A549 (cell line): Measurements from ENCODE around the gene C8G. TPM values are rescaled to one million over a fixed set of nuclear protein-coding genes. Genes with fewer than 3 reads are reported as not detected.

Source experiments
- ATAC-seq, 2 experiments: fragments of 200-7000 bp in 1 of 2; fragments of >200 bp in 1 of 2; cut with Nextera tagmentation in 1 of 2; cut with Tn5 transposase in 1 of 2; 3 replicates each; pipeline versions ENCODE4 v1.8.0 to v1.9.1; 2018 to 2020; ENCODE audit warnings: mild to moderate bottlenecking in 1 of 2, moderate library complexity in 1 of 2
- CTCF ChIA-PET: fragments of 300-600 bp; sonication (Branson Sonifier 250); formaldehyde crosslinking; extraction: SDS; loops from one replicate; lab custom pipeline; 2021; ENCODE audit warnings: antibody characterized with exemption, inconsistent platforms; lab: Yijun Ruan, JAX
- POLR2A ChIA-PET: fragments of 350-600 bp; formaldehyde crosslinking; extraction: SDS; loops from one replicate; lab custom pipeline; 2021; ENCODE audit warnings: antibody characterized with exemption, inconsistent platforms; lab: Yijun Ruan, JAX
- DNase-seq, 2 experiments: peaks; one replicate each; pipeline versions ENCODE4 v3.0.0 to v3.0.0-alpha.2; 2011 to 2016; ENCODE audit warnings: low read depth in 1 of 2, low spot score in 1 of 2
- FAIRE-seq: peaks from 2 replicates; lab custom pipeline; 2011; peaks lifted over from hg19 to GRCh38; lab: Jason Lieb, UNC
- H3K27ac ChIP-seq, 2 experiments: fragments of >200 bp; sonication (Bioruptor Twin); formaldehyde crosslinking; 3 replicates each; pipeline ENCODE4 v1.5.1; 2016 to 2017
- H3K4me1 ChIP-seq: fragments of >200 bp; sonication (Bioruptor Twin); formaldehyde crosslinking; 3 replicates; pipeline ENCODE4 v1.6.1; 2016
- H3K4me2 ChIP-seq: fragments of >200 bp; sonication (Bioruptor Twin); formaldehyde crosslinking; 3 replicates; pipeline ENCODE4 v1.6.1; 2016
- H3K4me3 ChIP-seq: fragments of >200 bp; sonication (Bioruptor Twin); formaldehyde crosslinking; 3 replicates; pipeline ENCODE4 v1.5.1; 2016
- H3K9me3 ChIP-seq: fragments of >200 bp; sonication (Bioruptor Twin); formaldehyde crosslinking; 3 replicates; pipeline ENCODE4 v1.6.1; 2016
- CBX8 ChIP-seq: fragments of 200-600 bp; sonication (generic); IDR thresholded peaks from 2 replicates; pipeline ENCODE4 v1.6.1; 2016
- CHD2 ChIP-seq: fragments of 150-350 bp; IDR thresholded peaks from 2 replicates; pipeline ENCODE4 v1.6.1; 2014; ENCODE audit warnings: low read length; ENCODE audit not compliant: partially characterized antibody
- CHD4 ChIP-seq: fragments of 200-600 bp; sonication (generic); IDR thresholded peaks from 2 replicates; pipeline ENCODE4 v1.6.1; 2016; ENCODE audit warnings: antibody characterized with exemption, mild to moderate bottlenecking, borderline replicate concordance
- EHF ChIP-seq: fragments of 250-450 bp; sonication (Bioruptor Pico); IDR thresholded peaks from 2 replicates; pipeline ENCODE4 v1.5.0; 2020; ENCODE audit warnings: mild to moderate bottlenecking
- EHMT2 ChIP-seq: fragments of 200-600 bp; sonication (generic); IDR thresholded peaks from 2 replicates; pipeline ENCODE4 v1.6.1; 2016; ENCODE audit warnings: antibody characterized with exemption, low read depth, mild to moderate bottlenecking, moderate library complexity
- JUN ChIP-seq, 2 experiments: fragments of >200 bp; sonication (Bioruptor Twin); formaldehyde crosslinking; IDR thresholded peaks; 2 replicates in 1 of 2; 3 replicates in 1 of 2; pipeline ENCODE4 v1.6.1; 2016 to 2017
- KDM5A ChIP-seq: fragments of 200-600 bp; sonication (generic); IDR thresholded peaks from 2 replicates; pipeline ENCODE4 v1.6.1; 2016; ENCODE audit warnings: antibody characterized with exemption, mild to moderate bottlenecking
- MAFK ChIP-seq: fragments of 450-650 bp; IDR thresholded peaks from 2 replicates; pipeline ENCODE4 v1.6.1; 2014; ENCODE audit not compliant: partially characterized antibody
- NFE2L2 ChIP-seq: fragments of 150-350 bp; conservative IDR thresholded peaks from 2 replicates; pipeline ENCODE4 v1.6.1; 2014; ENCODE audit warnings: low read length
- PHF8 ChIP-seq: fragments of 200-600 bp; sonication (generic); IDR thresholded peaks from 2 replicates; pipeline ENCODE4 v1.6.1; 2016; ENCODE audit warnings: low read depth, mild to moderate bottlenecking, antibody characterized with exemption, moderate library complexity, borderline replicate concordance
- POLR2A ChIP-seq: IDR thresholded peaks from 2 replicates; pipeline ENCODE4 v1.6.1; 2012; ENCODE audit warnings: mild to moderate bottlenecking, low read length
- RCOR1 ChIP-seq: fragments of 150-350 bp; IDR thresholded peaks from 2 replicates; pipeline ENCODE4 v1.6.1; 2014; ENCODE audit warnings: antibody characterized with exemption, low read length, low read depth
- SMC3 ChIP-seq: fragments of >200 bp; sonication (Bioruptor Twin); formaldehyde crosslinking; IDR thresholded peaks from 3 replicates; pipeline ENCODE4 v1.6.1; 2018; ENCODE audit warnings: inconsistent platforms
- TFCP2L1 ChIP-seq: fragments of 250-450 bp; sonication (Bioruptor Pico); IDR thresholded peaks from 2 replicates; pipeline ENCODE4 v1.5.0; 2021; ENCODE audit warnings: mild to moderate bottlenecking
- ZC3H11A ChIP-seq: fragments of 450-650 bp; IDR thresholded peaks from 2 replicates; pipeline ENCODE4 v1.6.1; 2014; ENCODE audit warnings: antibody characterized with exemption, mild to moderate bottlenecking
- WGBS: methylation state at CpG from one replicate; pipeline ENCODE4 v1.1.6; 2017; ENCODE audit errors: missing lambda C conversion rate; 5-methylcytosine and 5-hydroxymethylcytosine counted together
- polyA plus RNA-seq, 4 experiments: library from polyadenylated mRNA; depleted of rRNA in 3 of 4; stranded (reverse); fragments of >200 nt; fragmentation: RNase III in 1 of 4; extraction: RNeasy Plus Mini Kit Qiagen cat#74134 plus additional on column Dnase treatment in 1 of 4; gene quantifications; 2 replicates in 3 of 4; 3 replicates in 1 of 4; pipeline ENCODE4 v1.2.3, GENCODE V29; 2011 to 2017
- TF ChIP-seq, protein P1 (sequence below): fragments of 150-350 bp; IDR thresholded peaks from 2 replicates; pipeline ENCODE4 v1.6.1; 2014; ENCODE audit warnings: low read depth, mild to moderate bottlenecking, low read length
- TF ChIP-seq, protein P2 (sequence below): IDR thresholded peaks from 2 replicates; pipeline ENCODE4 v1.6.1; 2012
- TF ChIP-seq, protein P3 (sequence below): fragments of 250-450 bp; sonication (Bioruptor Pico); IDR thresholded peaks from 2 replicates; pipeline ENCODE4 v1.5.0; 2021; ENCODE audit warnings: mild to moderate bottlenecking, moderate library complexity, borderline replicate concordance
- TF ChIP-seq, protein P4 (sequence below): fragments of >200 bp; sonication (Bioruptor Twin); formaldehyde crosslinking; IDR thresholded peaks from 3 replicates; pipeline ENCODE4 v1.6.1; 2016

Gene C8G
- polyA plus RNA-seq, 2 of the 4 experiments (the other 2 are of a cell fraction): 0.45 to 1.3 TPM

DNA sequence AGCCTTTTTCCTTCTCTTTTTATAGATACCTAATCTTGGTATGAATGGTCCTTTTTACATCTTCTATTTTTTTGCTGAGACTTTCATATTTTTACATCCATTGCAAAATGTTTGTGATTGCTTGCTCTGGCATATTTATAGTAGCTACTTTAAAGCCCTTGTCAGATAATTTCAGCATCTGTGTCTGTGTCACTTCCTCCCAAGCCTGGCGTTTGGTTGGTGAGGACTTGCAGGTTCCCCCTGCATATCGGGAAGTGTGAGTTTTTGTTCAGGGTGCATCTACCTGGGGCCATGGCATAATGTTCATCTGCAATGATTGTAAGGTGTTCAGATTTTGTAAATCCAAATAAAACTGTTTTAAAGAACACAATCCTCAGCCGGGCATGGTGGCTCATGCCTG is 9.4 kb upstream of the C8G start:
- H3K4me2 ChIP-seq: no peak overlapping the region
- DNase-seq: no peak
- CTCF ChIA-PET: interaction anchor here (1.0 to 3.0 kb wide), 4 partner anchors 8 to 111 kb away, joined by 3 to 10 read pairs (median 3); partner anchors contain the start of gene NPDC1
- WGBS: 94% methylated on average over 3 of the region's 3 CpGs
- TF ChIP-seq CBX8 (no peak), MAFK (peak; percentile 30)
- TF ChIP-seq, all 56 proteins: peak for 1
- POLR2A ChIA-PET: no interaction called here
- ATAC-seq (no peak), FAIRE-seq (no peak)
- peaks cover 10% of the 10 kb centered on the region; the same call in 2 of the 3 replicates for H3K9me3 ChIP-seq
- H3K4me3 ChIP-seq: no peak overlapping the region
- peaks cover 13% of the 10 kb centered on the region for H3K4me1 ChIP-seq
- no peak overlapping the region for H3K27ac ChIP-seq

DNA sequence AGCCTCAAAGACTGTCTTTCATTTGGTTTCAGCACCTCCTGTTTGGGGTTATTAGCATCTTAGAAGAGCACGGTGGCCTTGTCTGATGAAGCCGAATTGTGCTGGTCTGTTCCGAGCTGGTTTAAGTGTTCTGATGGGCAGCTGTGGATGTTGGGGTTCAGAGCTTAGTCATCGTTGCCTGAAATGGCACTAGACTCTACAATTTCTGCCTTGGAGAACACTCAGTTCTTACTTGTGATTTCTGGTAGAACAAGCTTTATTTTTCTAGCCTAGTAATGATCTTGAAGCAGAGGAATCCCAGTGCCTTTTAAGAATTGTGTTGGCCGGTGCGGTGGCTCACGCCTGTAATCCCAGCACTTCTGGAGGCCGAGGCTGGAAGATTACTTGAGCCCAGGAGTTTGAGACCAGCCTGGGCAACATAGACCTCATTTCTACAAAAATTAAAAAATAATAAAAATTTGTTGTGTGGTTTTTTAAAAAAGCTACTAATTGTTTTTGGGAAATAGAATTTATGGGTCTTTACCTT is 8.3 kb upstream of the C8G start:
- ATAC-seq (no peak), DNase-seq (no peak), FAIRE-seq (no peak)
- no peak overlapping the region for H3K27ac ChIP-seq
- WGBS: 94% methylated on average over 8 of the region's 8 CpGs
- H3K4me2 ChIP-seq: no peak overlapping the region
- TF ChIP-seq CHD4 (no peak), EHMT2 (no peak), CBX8 (no peak), POLR2A (no peak)
- POLR2A ChIA-PET: interaction anchor here (0.7 kb wide), 1 partner anchor 34 kb away, joined by 3 read pairs; no protein-coding TSS in a partner anchor
- H3K9me3 ChIP-seq: 0 out of 3 replicates have a peak, but pooled peaks cover 5% of the 10 kb centered on the region
- CTCF ChIA-PET: interaction anchor here (1.0 to 3.0 kb wide), 6 partner anchors 10 to 99 kb away, joined by 3 to 10 read pairs (median 4); partner anchors contain the start of gene AJM1
- H3K4me3 ChIP-seq: no peak overlapping the region
- H3K4me1 ChIP-seq: peaks cover 13% of the 10 kb centered on the region

DNA sequence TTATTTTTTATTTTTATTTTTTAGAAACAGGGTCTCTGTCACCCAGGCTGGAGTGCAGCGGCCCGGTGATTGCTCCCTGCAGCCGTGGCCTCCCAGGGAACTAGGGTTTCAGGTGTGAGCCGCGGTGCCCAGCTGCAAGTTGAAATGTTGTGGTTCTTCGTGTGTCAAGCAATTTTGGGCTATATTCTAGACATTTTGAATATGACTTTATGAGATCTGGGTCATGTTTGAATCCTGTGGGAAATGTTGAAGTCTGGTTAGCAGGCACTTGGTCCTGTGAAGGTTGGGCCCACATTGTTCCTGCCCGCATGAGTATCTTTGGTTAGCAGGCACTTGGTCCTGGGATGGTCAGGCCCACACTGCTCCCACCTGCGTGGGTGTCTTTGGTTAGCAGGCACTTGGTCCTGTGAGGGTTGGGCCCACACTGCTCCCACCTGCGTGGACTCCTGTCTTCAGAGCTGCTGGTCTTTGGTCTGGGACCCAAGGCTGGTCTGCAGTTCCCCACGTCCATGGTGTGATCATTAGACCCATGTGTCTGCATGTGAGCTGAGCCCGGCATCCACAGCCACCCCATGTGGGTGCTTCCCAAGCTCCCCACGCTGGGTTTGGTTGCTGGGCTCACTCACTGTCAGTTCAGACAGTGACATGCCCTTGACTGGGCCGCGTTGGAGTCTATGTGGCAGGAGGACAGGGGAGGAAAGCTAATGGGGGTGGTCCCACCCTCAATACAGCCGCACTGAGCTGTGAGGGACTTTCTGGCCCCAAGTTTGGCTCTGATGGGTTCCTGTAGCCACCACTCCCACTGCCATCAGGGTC is 7.6 kb upstream of the C8G start:
- Histone ChIP-seq H3K4me2 (no peak overlapping the region), H3K27ac (peak overlapping the region in 1 of 2 experiments; percentile 18; a peak in 2 of 6 replicates), H3K4me1 (peaks cover 13% of the 10 kb centered on the region), H3K4me3 (no peak overlapping the region), H3K9me3 (0 out of 3 replicates have a peak, but pooled peaks cover 5% of the 10 kb centered on the region)
- no peak; a peak in 1 of 6 replicates for ATAC-seq
- CTCF ChIA-PET: interaction anchor here (0.6 to 3.0 kb wide), 8 partner anchors 10 to 98 kb away, joined by 3 to 10 read pairs (median 4); partner anchors contain the start of gene AJM1
- DNase-seq: no peak
- WGBS: 95% methylated on average over 15 of the region's 15 CpGs
- no peak for FAIRE-seq
- no peak for TF ChIP-seq MAFK
- TF ChIP-seq RCOR1: no peak
- TF ChIP-seq, protein P1, sequence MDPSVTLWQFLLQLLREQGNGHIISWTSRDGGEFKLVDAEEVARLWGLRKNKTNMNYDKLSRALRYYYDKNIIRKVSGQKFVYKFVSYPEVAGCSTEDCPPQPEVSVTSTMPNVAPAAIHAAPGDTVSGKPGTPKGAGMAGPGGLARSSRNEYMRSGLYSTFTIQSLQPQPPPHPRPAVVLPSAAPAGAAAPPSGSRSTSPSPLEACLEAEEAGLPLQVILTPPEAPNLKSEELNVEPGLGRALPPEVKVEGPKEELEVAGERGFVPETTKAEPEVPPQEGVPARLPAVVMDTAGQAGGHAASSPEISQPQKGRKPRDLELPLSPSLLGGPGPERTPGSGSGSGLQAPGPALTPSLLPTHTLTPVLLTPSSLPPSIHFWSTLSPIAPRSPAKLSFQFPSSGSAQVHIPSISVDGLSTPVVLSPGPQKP: no peak
- TF ChIP-seq NFE2L2: no peak
- no peak for TF ChIP-seq SMC3
- TF ChIP-seq, protein P2, sequence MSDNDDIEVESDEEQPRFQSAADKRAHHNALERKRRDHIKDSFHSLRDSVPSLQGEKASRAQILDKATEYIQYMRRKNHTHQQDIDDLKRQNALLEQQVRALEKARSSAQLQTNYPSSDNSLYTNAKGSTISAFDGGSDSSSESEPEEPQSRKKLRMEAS: no peak
- no peak for TF ChIP-seq CBX8
- TF ChIP-seq, protein P3, sequence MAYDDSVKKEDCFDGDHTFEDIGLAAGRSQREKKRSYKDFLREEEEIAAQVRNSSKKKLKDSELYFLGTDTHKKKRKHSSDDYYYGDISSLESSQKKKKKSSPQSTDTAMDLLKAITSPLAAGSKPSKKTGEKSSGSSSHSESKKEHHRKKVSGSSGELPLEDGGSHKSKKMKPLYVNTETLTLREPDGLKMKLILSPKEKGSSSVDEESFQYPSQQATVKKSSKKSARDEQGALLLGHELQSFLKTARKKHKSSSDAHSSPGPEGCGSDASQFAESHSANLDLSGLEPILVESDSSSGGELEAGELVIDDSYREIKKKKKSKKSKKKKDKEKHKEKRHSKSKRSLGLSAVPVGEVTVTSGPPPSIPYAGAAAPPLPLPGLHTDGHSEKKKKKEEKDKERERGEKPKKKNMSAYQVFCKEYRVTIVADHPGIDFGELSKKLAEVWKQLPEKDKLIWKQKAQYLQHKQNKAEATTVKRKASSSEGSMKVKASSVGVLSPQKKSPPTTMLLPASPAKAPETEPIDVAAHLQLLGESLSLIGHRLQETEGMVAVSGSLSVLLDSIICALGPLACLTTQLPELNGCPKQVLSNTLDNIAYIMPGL: no peak
- no peak for TF ChIP-seq CHD2
- no peak for TF ChIP-seq ZC3H11A
- TF ChIP-seq, protein P4, sequence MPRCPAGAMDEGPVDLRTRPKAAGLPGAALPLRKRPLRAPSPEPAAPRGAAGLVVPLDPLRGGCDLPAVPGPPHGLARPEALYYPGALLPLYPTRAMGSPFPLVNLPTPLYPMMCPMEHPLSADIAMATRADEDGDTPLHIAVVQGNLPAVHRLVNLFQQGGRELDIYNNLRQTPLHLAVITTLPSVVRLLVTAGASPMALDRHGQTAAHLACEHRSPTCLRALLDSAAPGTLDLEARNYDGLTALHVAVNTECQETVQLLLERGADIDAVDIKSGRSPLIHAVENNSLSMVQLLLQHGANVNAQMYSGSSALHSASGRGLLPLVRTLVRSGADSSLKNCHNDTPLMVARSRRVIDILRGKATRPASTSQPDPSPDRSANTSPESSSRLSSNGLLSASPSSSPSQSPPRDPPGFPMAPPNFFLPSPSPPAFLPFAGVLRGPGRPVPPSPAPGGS: no peak
- TF ChIP-seq EHF (CRISPR knock-in tag): no peak
- TF ChIP-seq TFCP2L1: no peak
- no peak for TF ChIP-seq KDM5A
- TF ChIP-seq JUN (IDR thresholded peaks at IDR 0.05): no peak
- TF ChIP-seq PHF8: no peak
- POLR2A ChIA-PET: interaction anchor here (0.6 kb wide), 1 partner anchor 121 kb away, joined by 3 read pairs; no protein-coding TSS in a partner anchor
